ENCODE results near the gene KCTD1.

GRCh38 chr18:26429535-26430226 is 118.7 kb downstream of the KCTD1 start:
- TF ChIP-seq, protein P1, sequence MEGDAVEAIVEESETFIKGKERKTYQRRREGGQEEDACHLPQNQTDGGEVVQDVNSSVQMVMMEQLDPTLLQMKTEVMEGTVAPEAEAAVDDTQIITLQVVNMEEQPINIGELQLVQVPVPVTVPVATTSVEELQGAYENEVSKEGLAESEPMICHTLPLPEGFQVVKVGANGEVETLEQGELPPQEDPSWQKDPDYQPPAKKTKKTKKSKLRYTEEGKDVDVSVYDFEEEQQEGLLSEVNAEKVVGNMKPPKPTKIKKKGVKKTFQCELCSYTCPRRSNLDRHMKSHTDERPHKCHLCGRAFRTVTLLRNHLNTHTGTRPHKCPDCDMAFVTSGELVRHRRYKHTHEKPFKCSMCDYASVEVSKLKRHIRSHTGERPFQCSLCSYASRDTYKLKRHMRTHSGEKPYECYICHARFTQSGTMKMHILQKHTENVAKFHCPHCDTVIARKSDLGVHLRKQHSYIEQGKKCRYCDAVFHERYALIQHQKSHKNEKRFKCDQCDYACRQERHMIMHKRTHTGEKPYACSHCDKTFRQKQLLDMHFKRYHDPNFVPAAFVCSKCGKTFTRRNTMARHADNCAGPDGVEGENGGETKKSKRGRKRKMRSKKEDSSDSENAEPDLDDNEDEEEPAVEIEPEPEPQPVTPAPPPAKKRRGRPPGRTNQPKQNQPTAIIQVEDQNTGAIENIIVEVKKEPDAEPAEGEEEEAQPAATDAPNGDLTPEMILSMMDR (IDR thresholded peaks at IDR 0.05; ENCODE audit: low read depth, low read length): no peak
- no peak for TF ChIP-seq EZH2phosphoT487 (IDR thresholded peaks at IDR 0.05; ENCODE audit: low read depth)
